Colonic mucosa (tissue), 4 donors: ENCODE data around the gene ARHGAP1. TPM values are rescaled to one million over a fixed set of nuclear protein-coding genes. Genes with fewer than 3 reads are reported as not detected.
"Not testable (repeated sequence)": the region's sequence is repeated elsewhere in the genome, so short reads cannot be mapped to it uniquely, and the experiment has no call there.

Experiments used
- DNase-seq: peaks from one replicate; pipeline ENCODE4 v3.0.0-alpha.2; 2020
- H3K27ac ChIP-seq: fragments of 200-600 bp; one replicate; pipeline ENCODE4 v1.8.0; 2021
- H3K27me3 ChIP-seq: fragments of 200-600 bp; one replicate; pipeline ENCODE4 v1.8.0; 2021
- H3K36me3 ChIP-seq: fragments of 200-600 bp; one replicate; pipeline ENCODE4 v1.8.0; 2021
- H3K4me1 ChIP-seq: fragments of 200-600 bp; one replicate; pipeline ENCODE4 v1.8.0; 2021; ENCODE audit warnings: mild to moderate bottlenecking
- H3K4me3 ChIP-seq: fragments of 200-600 bp; one replicate; pipeline ENCODE4 v1.8.0; 2021
- H3K9ac ChIP-seq, 2 donors: one replicate each; pipeline ENCODE4 v1.7.0; 2013; ENCODE audit warnings: control low read depth in 2 of 2, low read depth in 2 of 2, low read length in 2 of 2
- H3K9me3 ChIP-seq: fragments of 200-600 bp; one replicate; pipeline ENCODE4 v1.8.0; 2021
- intact Hi-C: fragments of 100-400 bp; cut with DNase I; formaldehyde crosslinking; loops from one replicate; pipeline ENCODE4 v1.14.1; 2022
- total RNA-seq, 2 donors: library from RNA; stranded (reverse); fragmentation: NEBNext Ultra II Directional in 1 of 2; extraction: Animal tissue kit (Norgen Biotek cat#: 25700) in 1 of 2; gene quantifications; one replicate each; pipeline ENCODE4 v1.2.1, GENCODE V29; 2021
- TF ChIP-seq, protein P1 (sequence below): fragments of 200-600 bp; IDR thresholded peaks from one replicate; pipeline ENCODE4 v1.8.0; 2022; ENCODE audit warnings: antibody characterized with exemption, mild to moderate bottlenecking
- donor health status: healthy.
- donor health status: DM: no; HTN: no; CAD: no.
- donor health status: DM: no; HTN: no; CAD: no.

The ARHGAP1 gene
- total RNA-seq, 2 donors from 2014 or later = 68.3 to 81.7 TPM

GRCh38 chr11:46673713-46674462, 26.5 kb downstream of the ARHGAP1 start:
- TF ChIP-seq, protein P1, sequence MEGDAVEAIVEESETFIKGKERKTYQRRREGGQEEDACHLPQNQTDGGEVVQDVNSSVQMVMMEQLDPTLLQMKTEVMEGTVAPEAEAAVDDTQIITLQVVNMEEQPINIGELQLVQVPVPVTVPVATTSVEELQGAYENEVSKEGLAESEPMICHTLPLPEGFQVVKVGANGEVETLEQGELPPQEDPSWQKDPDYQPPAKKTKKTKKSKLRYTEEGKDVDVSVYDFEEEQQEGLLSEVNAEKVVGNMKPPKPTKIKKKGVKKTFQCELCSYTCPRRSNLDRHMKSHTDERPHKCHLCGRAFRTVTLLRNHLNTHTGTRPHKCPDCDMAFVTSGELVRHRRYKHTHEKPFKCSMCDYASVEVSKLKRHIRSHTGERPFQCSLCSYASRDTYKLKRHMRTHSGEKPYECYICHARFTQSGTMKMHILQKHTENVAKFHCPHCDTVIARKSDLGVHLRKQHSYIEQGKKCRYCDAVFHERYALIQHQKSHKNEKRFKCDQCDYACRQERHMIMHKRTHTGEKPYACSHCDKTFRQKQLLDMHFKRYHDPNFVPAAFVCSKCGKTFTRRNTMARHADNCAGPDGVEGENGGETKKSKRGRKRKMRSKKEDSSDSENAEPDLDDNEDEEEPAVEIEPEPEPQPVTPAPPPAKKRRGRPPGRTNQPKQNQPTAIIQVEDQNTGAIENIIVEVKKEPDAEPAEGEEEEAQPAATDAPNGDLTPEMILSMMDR = no peak
- Histone ChIP-seq H3K4me3 (no peak overlapping the region), H3K36me3 (peaks cover 1% of the 10 kb centered on the region), H3K27me3 (no peaks in the 10 kb centered on the region), H3K9ac (peak overlapping the region in 1 of 2 donors; percentile 34), H3K27ac (peak overlapping the region; percentile 81), H3K4me1 (peaks cover 22% of the 10 kb centered on the region), H3K9me3 (no peaks in the 10 kb centered on the region)
- intact Hi-C loops = no loop called here
- no peak for DNase-seq

GRCh38 chr11:46672381-46672839, 28.0 kb downstream of the ARHGAP1 start:
- TF ChIP-seq, protein P1 = no peak
- DNase-seq = no peak
- no peak overlapping the region for H3K27ac ChIP-seq
- peak overlapping the region in 1 of 2 donors; percentile 20 for H3K9ac ChIP-seq
- peaks cover 22% of the 10 kb centered on the region for H3K4me1 ChIP-seq
- no peak overlapping the region for H3K4me3 ChIP-seq
- intact Hi-C loops = no loop called here
- no peaks in the 10 kb centered on the region for H3K9me3 ChIP-seq
- no peaks in the 10 kb centered on the region for H3K36me3 ChIP-seq
- no peaks in the 10 kb centered on the region for H3K27me3 ChIP-seq

DNA sequence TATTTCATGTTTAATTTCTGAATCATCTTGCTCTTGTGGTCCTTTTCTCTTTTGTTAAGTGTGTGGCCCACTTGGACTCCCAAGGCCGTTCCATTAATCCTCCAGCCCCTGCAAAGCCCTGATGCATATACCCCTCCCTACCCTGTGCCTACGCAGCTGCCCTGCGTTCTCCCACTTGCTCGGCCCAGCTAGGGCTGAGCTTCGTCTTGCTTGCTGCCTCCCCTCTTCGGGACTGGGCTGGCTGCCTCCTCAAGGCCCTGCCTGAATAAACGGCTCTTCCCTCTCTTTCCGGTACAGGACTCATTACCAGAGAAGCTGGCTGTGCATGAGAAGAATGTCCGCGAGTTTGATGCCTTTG, 28.5 kb downstream of the ARHGAP1 start:
- H3K27me3 ChIP-seq = no peaks in the 10 kb centered on the region
- TF ChIP-seq, protein P1 = no peak
- no peak overlapping the region for H3K27ac ChIP-seq
- peak overlapping the region in 1 of 2 donors; percentile 20 for H3K9ac ChIP-seq
- no peak for DNase-seq
- peaks cover 22% of the 10 kb centered on the region for H3K4me1 ChIP-seq
- H3K36me3 ChIP-seq = no peaks in the 10 kb centered on the region
- no peaks in the 10 kb centered on the region for H3K9me3 ChIP-seq
- H3K4me3 ChIP-seq = no peak overlapping the region
- intact Hi-C loops = no loop called here

GRCh38 chr11:46670521-46670920, 29.9 kb downstream of the ARHGAP1 start:
- DNase-seq, H3K36me3 ChIP-seq, H3K4me3 ChIP-seq, H3K27me3 ChIP-seq, intact Hi-C loops, H3K27ac ChIP-seq, H3K9me3 ChIP-seq, H3K9ac ChIP-seq: not testable (repeated sequence)
- peaks cover 15% of the 10 kb centered on the region for H3K4me1 ChIP-seq

DNA sequence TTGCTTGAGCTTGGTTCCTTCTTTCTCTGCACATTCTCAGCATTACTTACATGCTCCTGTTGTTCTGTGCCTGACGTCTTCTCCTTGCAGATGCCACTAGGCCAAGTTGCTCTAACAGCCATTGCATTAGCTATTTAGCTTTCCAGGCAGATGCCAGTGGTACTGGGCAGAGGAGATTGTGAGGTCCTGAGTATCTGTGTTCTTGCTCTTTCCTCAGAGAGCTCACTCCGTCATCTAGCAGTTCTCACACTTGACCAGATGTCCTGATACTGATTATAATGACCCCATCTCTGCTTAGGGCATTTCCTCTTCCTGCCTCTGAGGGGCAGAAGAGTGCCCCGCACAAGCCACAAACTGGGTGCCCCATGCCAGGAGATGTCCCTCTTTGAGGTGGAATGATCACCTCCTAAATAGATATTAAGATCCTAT, 30.7 kb downstream of the ARHGAP1 start:
- intact Hi-C loops = no loop called here
- Histone ChIP-seq H3K27me3 (no peaks in the 10 kb centered on the region), H3K4me1 (peaks cover 10% of the 10 kb centered on the region), H3K9me3 (no peaks in the 10 kb centered on the region), H3K9ac (no peak overlapping the region), H3K36me3 (no peaks in the 10 kb centered on the region), H3K4me3 (no peak overlapping the region), H3K27ac (no peak overlapping the region)
- TF ChIP-seq, protein P1 = no peak
- no peak for DNase-seq

DNA sequence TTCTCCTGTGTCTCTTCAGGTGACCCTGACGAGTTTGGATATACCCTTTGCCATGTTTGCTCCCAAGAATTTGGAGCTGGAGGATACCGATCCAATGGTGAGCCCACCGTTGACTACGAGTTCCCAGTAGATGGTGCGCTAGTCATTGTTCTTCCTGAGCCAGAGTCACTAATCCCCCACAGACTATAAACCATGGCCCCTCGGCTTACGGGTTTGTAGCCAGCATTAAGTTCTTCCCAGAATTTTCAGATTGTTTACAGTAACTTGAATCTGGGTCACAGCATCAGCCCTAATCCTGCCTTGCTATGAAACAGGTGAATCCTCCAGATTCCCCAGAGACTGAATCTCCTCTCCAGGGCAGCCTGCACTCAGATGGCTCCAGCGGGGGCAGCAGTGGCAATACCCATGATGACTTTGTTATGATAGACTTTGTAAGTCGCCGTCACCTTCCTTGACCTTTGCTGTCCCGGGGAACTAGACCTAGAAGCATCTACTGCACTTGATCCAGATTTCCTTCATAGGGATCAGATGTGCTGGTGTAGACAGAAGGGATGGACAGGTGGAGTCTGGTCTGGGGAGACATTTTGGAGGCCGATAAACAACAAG, 31.8 kb downstream of the ARHGAP1 start:
- H3K9me3 ChIP-seq = no peaks in the 10 kb centered on the region
- no peak overlapping the region for H3K27ac ChIP-seq
- no peak overlapping the region for H3K4me3 ChIP-seq
- H3K4me1 ChIP-seq = no peaks in the 10 kb centered on the region
- H3K36me3 ChIP-seq = no peaks in the 10 kb centered on the region
- no peak for DNase-seq
- H3K27me3 ChIP-seq = no peaks in the 10 kb centered on the region
- no peak overlapping the region for H3K9ac ChIP-seq
- TF ChIP-seq, protein P1 = no peak
- intact Hi-C loops = no loop called here
